GM21360 (cell line): ENCODE results near the gene NFIX.

Source experiments
- ATAC-seq: cut with Tn5 transposase; IDR thresholded peaks from one replicate; pipeline ENCODE4 v1.9.1; 2021; ENCODE audit warnings: mild to moderate bottlenecking, moderate library complexity; ENCODE audit not compliant: unreplicated experiment

Gene NFIX

GRCh38 chr19:13100031-13100588 is 104.8 kb downstream of the NFIX start:
- no peak for ATAC-seq

DNA sequence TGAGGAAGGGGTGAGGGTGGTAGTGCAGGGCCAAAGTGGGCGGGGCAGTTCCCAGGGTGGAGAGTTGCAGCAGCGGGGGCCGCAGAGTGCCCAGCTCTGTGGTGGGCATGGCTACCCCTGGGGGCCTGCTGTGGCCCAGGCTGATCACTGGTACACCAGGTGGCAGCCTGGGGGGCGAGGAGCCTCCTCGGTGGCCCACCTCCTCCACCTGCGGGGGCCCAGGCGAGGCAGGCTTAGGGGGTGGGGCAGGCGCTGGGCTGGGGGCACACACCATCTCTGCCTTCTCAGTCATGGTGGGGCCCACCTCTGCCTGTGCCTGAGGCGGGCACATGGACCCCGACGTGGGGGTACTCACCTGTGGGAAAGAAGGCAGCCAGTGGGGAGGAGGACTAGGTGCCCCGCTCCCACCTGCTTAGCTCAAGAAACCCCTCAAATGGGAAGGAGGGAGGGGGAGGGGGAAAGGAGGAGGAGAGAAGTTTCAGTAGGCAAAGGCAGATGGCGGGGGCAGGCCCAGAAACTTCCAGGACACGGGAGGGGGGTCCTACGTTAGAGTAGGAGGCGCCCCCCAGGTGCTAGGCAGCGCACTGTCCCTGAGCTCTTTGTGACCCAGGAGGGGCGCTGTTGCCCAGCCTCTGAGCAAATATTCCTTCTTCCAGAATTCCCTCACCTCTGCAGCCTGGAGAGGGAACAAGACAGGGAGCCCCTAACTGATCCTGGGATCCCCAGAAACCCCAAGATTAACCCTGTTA is 105.7 kb downstream of the NFIX start:
- ATAC-seq = no peak

- no peak for ATAC-seq
These were observed 106.5 kb downstream of the NFIX start for GRCh38 chr19:13101590-13102415.

DNA sequence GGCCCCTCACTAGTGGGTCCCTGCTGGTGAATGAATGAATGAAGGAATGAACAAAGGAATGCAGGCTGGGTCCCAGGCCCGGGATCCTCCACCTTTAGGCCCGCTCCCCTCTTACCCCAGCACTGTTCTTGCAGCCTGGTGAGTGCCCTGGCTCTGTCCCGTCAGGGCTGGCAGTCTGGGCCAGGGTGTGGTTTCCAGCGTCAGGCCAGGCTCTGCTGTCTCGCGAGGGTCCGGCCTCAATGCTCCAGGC is 107.1 kb downstream of the NFIX start:
- ATAC-seq = no peak

DNA sequence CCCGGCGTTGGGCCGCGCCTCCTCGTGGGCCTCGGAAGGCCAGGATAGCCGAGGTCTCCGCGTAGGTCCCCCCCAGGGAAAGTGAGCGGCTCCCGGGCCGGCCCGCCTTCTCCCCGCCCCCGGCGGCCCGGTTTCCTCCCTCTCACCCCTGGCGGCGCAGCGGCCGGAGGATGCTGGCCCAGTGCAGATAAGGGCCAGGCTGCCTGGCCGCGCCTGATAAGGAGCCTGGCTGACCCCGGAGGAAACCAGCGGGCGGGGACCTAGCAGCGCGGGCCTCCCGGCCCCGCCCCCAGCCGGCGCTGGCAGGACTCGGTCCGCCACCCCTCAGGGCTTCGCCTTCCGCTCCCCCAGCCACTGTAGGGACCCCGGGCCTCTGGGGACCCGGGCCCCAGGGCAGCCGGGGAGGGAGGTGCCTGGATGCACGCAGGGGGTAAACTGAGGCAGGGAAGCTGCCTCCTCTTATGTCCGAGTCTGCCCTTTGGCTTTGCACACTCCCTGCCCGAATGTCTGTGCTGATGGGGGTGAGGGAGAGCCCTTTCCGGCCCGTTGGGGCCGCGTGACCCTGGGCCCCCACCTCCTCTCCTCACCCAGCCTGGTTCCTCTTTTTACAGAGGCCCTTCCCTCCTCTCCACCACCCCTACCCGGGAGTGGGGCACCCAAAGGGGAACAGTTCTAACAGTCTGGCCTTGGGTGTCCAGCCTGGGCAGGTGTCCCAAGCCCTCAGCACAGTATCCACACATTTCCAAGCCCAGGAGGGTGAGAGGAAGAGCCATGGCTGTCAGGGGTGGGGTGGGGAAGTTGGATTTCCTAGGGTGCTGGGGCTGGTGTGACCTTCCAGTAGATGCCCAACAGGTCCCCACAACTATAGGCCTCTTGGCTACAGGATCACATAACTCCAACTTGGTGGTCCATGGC is 107.6 kb downstream of the NFIX start, which contains the start of gene LYL1:
Gene LYL1, minus strand, starts transcription at position 193 of the 915 bp plus-strand sequence. CDS start 1,687 bp downstream, outside the sequence.
- ATAC-seq = peak; percentile 30

DNA sequence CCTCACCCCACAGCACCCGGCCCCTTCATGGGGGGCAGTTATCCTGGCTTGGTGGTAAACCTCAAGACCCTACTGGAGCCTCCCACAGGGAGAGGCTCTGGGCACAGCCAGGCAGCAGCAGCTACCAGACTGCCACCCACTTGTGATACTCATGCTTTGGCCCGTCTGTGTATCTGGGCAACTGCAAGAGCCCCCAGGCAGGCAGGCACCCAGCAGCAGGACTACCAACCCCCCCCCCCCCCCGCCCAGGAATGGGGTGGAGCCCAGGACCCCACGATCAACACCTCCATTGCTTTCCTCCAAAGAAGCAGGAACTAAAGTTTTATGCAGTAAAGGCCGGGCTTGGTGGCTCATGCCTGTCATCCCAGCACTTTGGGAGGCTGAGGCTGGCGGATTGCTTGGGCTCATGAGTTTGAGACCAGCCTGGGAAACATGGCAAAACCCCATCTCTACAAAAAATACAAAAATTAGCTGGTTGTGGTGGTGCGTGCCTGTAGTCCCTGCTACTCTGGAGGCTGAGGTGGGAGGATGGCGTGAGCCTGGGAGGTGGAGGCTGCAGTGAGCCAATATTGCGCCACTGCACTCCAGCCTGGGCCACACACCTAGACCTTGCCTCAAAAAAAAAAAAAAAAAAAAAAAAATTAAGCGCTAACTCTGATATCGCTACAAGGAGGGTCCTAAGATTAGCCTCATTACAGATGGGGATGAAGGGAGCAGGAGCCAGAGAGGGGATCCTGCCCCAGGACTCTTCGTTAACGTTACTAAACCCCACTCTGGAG is 108.5 kb downstream of the NFIX start:
- no peak for ATAC-seq

DNA sequence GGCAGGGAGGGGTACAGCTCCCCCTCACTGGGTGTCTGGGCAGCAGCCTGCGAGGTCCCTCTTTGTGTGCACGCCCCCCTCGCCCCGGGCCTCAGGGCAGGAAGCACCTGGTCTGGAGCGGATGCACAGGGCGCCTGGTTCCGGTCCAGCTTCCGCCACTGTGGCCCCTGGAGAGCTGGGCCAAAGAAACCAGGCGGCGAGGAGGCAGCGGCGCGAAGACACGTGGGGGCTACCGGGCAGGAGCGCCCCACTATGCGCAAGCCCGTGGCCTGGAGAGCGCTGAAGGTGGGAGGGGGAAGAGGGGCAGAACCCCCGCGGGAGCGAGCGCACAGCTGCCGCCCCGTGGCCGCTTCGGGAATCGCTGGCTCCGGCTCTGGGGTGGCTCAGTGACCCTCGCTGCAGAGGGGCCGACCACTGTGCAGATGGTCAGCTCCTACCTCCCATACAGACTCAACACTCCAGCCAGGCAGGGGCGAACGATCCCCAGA is 109.1 kb downstream of the NFIX start:
- ATAC-seq = peak; percentile 31

DNA sequence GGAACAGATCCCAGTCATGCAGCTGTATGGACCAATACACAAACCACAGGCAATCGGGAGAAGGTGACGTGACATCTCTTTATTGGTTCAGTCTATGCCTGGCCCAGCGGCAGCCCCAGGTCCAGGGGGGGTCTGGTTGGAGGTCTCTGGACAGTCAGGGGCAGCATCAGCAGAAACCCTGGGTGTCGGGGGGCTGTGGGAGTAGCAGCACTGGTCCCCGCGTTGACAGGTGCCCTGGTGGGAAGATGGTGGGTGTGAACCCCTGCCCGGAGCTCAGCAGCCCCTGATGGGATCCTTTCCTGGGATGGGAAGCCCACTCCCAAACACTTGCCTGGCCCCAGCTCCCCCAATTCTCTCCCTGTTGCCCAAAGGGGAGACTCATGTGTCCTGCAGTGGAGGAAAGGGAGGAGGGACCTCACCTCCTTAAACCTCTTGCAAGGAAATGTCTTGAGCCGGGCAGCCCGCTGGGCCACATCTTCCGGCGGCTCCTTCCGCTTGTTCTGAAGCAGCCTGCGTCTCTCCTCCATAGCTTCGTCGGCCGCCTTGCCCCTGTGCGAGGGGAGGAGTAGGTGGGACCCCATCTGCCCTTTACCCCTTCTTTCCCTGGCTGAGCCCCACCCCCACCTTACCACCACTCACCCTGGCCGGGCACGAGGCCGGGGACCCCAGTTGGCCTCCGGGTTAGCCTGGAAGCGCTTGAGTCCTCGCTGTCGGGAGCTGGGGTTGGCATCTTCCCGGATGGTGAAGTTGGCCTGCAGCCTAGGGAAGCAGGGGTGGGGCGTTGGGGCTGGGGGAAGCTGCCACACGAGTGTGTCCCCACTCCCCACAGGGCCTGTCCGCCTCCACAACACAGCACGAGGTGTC is 109.8 kb downstream of the NFIX start:
- ATAC-seq = no peak

DNA sequence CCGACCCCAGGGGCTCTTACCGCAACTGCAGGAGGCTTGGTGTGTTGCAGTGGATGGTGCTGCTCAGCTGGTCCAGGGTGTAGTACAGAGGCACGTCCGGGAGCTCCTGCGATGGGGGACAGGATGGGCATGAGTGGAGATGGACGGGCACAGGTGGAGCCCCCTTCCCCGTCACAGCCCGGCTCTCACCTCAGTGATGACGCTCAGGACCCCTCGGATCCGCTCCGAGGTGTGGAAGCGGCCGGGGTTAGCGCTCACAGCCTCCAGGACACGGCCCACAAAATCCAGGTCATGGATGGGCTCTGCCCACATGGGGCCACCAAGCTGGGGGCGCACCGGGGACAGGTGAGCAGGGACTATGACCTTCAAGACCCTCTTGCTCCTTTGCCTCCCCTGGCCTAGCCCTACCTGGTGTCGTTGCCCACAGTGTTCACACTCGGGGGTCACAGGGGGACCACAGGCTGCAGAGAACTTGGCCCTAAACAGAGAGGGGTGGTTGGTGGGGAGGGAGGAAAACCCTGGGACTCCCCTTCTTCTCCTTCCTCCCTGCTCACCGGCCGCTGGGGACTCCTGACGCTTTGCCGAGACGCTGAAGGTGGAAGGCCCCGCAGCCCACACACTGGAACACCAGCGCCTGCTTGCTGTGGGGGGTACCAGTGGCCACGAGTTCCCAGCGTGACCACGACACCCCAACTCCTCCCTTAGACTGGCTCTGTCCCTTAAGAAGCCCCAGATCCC is 114.3 kb downstream of the NFIX start:
- ATAC-seq = no peak

DNA sequence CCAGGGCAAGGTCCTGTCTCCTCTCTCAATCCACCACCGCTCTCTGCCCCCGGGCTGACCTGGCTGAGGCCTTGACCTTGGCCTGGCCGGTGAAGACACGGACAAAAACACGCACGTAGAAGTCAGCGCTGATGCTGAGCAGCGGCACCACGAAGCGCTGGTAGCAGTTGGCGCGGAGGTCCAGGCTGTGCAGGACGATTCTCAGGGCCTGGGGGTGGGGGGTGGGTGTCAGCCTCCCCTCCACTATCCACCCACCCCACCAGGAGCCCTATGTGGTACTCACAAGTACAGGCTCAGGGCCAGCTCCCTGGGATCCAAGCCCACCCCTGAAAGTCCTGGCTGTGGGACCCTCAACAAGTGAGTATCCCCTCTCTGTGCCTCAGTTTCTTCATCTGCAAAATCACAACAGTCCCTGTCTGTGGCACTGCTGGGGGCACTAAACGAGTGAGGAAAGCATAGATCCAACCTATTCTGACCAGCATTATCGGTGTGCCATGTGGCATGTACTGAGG is 114.9 kb downstream of the NFIX start:
- no peak for ATAC-seq

DNA sequence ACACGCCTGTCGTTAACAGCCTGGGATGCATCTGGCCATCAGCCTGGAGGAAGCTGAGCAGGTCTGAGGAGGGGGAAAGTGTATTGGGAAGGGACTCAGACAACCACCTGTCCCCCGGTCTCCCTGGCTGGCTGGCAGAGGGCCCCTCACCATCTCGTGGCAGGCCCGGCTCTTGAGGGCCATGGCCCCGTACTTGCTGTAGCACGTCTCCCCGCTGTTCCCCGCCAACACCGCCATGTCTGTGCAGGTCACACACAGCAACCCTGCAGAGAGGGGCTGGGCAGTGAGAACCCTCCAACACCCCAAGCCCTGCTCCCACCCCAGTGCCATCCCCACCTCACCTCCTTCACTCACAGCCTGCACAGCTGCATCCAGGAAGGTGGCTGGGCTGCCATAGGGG is 117.3 kb downstream of the NFIX start:
- no peak for ATAC-seq

GRCh38 chr19:13115936-13116281 is 120.6 kb downstream of the NFIX start:
- ATAC-seq = no peak

DNA sequence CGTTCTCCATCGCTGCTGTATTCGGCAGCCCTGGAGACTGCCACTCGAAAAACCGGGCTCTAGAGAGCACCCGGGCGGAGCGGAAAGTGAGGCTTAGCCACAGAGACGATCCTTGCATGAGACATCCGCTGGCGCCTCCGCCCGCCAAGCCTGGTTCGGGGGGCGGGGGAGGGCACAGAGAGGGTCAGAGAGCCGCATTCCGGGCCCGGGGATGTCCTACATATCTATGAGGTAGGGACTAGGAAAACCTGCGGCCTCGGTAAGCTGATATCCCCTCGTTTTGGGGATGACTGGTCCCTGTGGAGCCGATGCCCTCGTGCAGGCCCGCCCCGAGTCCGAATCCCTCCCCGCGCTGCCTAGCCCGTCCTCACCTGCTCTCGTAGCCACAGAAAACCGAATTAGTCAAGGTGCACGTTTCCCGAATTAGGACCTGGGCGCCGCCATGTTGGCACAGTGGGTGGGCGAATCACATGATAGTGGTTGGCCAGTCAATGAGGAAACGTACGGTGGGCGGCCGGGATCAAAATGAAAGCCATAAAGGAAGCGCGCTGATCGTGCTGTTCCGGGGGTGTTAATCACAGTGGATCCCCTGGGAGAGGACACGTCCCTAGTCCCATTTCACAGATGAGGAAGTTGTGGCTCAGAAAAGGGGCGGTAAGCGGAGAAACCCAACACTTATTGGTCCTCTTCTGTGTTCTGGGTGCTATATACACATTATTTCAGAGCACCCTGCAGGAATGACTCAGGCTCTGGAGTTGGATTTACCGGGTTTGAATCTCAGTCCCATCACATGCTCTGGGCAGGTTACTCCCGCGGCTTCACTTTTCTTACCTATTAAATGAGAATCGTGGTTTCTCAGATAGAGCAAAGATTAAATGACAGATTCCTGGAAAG is 121.3 kb downstream of the NFIX start, which contains the start of gene TRMT1:
Gene TRMT1, minus strand, starts transcription at position 459 of the 894 bp plus-strand sequence. Its CDS starts 341 bp downstream, at position 118.
- peak; percentile 43 for ATAC-seq

GRCh38 chr19:13117176-13117771 is 122.0 kb downstream of the NFIX start:
- ATAC-seq = peak; percentile 3

DNA sequence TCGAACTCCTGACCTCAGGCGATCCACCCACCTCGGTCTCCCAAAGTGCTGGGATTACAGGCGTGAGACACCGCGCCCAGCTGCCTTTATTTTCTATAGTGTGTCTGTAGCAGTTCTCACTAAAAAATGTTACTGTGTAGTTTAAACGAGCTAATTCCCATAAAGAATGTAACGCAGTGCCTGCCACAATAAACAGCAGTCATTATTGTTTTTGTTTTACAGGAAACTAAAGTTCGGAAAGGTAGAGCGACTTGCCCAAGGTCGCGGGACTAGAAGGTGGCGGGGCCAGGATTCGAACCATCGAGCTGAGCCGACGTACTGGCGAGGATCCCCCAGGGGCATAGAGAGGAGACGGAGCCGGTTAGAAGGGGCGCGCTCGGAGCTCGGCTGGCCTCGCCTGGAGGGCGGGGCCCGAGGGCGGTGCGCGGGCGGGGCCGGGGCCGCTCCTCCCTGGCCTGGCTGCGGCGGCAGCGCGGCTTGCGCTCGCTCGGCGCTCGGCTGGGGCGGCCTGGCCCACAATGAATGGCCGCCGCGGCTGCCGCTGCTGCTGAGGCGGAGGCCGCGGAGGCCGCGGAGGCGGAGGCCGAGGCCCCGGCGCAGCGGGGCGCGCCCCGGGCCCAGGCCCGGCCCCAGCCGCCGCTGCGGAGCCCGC is 122.6 kb downstream of the NFIX start, which contains the start of gene NACC1:
Gene NACC1, plus strand, starts transcription at position 493 of the 652 bp plus-strand sequence. CDS start 16,944 bp downstream, outside the sequence.
- ATAC-seq = peak; percentile 56
